CD4-positive, alpha-beta T cell treated with Interleukin-1 beta for 1 hour (primary cell): ENCODE results near the gene TRAPPC4.
A peak's percentile ranks its signal among the peaks of the same experiment; 100 is the strongest.
"Not testable (repeated sequence)": the region's sequence is repeated elsewhere in the genome, so short reads cannot be mapped to it uniquely, and the experiment has no call there.

Experiments
- DNase-seq, 2 donors: peaks; one replicate each; pipeline ENCODE4 v3.0.0-alpha.2; 2020 to 2022

The TRAPPC4 gene

DNA sequence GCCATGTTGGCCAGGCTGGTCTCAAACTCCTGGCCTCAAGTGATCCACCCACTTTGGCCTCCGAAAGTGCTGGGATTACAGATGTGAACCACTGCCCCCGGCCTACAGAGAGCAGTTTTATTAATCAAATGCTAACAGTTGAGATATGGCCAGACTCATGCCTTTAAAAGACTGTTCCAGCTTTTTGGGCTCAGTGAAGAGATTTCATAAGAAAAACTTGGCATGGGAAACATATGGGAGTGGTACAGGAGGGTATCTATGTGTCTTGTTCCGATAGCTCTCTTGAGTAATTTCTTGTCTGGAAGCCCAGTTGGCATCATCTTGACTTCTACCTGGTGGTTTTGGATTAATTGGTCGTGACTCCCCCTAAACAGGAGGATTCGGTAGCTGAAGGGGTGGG, 20.3 kb downstream of the TRAPPC4 start:
- DNase-seq = no peak

DNA sequence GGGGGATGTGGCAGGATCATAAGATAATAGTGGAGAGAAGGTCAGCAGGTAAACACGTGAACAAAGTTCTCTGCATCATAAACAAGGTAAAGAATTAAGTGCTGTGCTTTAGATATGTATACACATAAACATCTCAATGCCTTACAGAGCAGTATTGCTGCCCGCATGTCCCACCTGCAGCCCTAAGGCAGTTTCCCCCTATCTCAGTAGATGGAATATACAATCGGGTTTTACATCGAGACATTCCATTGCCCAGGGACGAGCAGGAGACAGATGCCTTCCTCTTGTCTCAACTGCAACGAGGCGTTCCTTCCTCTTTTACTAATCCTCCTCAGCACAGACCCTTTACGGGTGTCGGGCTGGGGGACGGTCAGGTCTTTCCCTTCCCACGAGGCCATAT, 20.9 kb downstream of the TRAPPC4 start:
- not testable (repeated sequence) for DNase-seq

DNA sequence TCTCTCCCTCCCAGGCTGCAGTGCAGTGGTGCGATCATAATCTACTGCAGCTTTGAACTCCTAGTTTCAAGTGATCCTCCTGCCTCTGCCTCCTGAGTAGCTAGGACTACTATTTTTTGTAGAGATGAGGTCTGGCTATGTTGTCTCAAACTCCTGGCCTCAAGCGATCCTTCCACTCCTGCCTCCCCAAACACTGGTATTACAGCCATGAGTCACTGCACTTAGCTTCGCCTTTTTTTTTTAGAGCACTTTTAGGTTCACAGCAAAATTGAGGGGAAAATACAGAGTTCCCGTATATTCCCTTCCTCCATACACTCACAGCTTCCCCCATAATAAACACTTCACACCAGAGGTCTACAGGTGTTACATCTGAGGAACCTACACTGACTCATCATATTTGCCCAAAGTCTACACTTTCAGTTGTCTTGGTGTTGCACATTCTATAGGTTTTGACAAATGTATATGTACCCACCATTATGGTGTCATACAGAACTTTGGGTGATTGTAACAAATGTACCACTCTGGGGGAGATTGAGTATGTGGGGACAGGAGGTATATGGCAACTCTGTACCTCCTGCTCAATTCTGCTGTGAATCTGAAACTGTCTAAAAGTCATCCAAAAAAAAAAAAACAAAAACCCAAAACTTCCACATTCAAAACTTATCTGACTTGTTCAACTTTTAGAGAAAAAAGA, 23.4 kb downstream of the TRAPPC4 start:
- DNase-seq = no peak

DNA sequence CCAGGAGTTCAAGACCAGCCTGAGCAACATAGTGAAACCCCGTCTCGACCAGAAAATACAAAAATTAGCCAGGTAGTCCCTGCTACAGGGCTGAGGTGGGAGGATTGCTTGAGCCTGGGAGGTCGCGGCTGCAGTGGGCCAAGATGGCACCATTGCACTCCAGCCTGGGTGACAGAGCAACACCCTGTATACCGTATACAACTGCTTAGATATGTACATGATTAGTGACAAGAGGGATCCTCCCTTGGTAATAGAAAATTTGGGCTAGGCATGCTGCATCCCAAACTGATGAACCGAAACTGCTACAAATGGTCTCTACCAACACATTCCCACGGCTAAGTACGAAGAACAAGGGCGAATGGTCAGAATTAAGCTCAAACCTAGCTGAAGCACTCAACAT, 24.4 kb downstream of the TRAPPC4 start:
- no peak for DNase-seq

DNA sequence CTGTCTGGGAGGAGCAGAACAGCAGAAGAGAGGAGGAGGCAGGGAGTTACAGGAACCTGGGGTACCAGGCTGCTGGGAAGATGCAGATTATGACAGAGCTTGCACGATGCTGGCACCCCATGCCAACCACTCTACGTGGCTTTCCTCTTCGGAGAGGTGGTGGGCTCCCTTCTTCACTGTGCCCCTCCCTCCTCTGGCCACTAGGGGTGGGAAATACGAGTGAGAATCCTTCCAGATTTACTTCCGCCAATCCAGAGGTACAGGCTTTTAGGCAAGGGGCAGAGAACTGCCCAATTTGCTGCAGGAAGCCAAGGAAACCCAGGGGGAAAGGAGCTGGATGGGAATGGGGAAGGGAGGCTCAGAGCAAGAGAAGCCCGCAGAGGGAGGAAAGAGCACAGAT, 26.1 kb downstream of the TRAPPC4 start:
- DNase-seq = no peak

DNA sequence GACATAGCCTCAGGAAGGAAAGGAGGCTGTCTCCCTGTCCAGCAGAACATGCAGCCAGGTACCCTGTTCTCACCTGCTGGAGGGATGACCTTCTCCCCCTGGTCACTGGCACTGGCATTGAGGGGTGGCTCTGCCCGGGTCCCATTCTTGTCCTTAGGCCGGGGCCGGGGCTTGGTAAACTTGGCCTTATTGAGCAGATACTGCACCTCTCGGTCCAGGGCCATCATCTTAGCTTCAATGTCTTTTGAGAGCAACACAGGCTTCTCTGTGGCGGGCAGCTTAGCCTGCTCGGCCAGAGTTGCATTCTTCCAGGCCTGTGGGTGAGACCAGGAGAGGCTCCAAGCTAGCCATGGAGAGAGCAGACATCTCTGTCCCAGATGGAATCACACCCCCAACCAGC, 27.9 kb downstream of the TRAPPC4 start:
- DNase-seq = no peak

DNA sequence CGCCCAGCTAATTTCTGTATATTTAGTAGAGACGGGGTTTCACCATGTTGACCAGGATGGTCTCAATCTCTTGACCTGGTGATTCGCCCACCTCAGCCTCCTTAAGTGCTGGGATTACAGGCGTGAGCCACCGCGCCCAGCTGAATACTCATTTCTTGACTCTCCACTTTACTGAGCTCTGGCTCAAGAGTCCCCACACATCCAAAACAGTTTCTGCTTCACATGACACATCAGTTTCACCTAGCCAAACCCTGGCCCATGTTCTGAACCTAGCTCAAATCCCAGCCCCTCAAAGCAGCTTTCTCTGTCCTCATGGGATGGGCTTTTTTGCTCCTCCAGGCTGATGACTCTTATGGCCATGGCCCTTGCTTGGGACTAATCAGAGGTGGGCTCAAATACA, 28.6 kb downstream of the TRAPPC4 start:
- no peak for DNase-seq

DNA sequence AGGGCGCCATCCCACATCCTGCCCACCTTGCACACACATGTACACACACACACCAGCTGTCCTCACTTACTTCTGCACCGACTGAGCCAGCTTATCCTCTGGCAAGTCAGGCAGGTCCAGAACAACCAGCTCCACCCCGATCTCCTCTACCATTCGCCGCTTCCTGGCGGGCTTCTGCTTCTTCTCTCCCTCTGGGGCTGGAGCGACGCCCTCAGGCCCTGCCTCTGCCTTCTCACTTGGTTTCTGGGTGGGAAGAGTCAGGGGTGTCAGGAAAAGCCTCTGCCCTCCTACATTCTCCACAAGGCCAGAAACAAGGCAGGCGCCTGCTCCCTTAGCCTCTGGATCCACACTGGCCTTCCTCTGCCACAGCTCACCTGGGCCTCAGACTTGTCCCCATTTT, 30.1 kb downstream of the TRAPPC4 start:
- no peak for DNase-seq

DNA sequence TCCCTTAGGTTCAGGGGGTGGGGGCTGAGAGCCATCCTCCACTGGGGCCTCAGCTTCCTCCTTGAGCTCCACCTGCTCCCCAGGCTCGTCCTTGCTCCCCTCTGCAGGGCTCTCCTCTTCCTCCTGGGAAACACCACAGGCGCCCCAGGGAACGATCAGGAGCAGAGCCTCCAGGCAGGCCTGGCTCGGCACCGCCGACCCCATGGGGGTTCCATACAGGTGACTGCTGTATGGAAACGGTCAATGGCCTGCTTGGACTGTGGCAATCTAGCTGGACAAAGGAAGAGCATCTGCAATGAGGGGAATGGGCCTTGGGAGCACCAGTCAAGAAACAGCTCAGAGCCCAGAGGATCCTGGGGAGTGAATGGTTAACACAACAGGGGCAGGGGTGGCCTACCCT, 30.5 kb downstream of the TRAPPC4 start:
- no peak for DNase-seq

DNA sequence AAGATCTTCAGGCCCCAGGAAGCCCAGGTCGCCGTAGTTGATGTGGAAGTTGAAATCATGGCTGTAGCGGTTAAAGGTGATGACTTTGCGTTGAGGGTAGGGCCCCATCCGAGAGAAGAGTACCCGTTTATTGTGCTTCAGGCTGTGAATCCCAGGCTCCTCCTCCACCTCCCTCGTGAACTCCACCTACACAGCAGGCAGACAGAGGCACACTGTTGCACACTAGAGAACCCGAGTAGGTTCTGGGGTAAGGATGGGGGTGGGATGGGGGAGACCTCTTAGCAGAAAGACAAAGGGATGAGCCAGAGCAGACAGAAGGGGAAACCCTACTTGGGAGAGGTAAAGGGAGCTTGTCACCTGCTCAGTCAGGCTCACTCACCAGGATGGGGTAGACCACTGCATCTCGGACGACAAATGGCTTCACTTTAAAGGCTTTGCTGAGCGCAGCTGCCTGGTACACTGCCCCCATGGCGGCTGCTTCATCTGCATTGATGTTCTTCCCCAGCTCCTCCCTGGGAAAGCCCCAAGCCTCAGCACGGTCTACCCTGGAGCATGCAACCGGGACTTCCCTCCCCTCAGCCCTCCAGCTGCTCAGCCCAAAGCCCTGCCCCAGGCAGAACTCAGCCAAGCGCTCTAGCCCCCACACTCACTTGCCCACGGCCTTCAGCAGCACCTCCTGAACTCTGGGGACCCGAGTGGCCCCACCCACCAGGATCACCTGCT, 33.0 kb downstream of the TRAPPC4 start:
- DNase-seq = peak; percentile 23 to 35

DNA sequence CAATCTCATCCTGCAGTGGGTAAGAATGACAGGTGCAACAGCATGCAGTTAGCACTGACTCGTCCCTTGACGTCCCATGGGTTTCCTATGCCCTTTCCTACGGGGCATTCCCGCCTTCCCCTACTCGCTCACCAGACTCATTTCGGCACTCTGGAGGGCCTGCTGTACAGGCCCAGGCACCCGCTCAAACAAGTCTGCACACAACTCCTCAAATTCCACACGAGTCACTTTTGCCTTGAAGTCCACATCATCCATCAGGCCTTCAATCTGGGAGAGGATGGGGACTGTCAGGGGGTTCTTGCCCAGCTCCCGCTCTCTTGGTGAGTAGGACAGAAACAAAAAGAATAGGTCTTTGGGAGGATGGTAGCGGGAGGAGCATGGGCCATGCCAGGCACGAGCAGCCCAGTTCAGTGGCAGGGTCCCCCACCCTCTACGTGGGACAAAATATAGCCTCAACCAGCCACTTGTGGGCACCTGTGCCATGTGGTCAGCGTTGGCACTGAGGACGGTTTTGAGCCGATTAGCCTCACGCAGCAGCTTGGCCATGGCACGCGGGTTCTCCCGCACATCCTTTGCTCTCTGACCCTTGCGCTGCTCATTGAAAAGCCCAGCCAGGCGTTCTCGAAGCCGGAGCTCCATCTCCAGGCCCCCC, 33.7 kb downstream of the TRAPPC4 start:
- no peak for DNase-seq

DNA sequence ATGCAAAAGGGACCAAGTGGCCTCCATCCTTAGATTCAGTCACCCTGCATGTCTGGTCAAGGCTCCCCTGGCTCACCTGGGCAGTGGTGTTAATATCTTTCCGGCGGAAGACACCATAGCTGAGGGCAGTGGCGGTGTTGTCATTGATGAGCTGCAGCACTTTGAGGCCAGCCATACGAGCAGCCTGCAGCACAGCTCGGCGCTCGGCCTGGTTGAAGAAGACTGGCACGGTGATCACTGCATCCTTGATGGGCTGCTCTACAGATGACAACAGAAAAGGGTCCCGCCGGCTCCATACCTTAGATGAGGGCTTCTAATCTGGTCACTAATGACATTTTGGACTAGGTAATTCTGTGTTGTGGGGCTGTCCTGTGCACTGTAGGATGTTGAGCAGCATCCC, 35.9 kb downstream of the TRAPPC4 start:
- no peak for DNase-seq

DNA sequence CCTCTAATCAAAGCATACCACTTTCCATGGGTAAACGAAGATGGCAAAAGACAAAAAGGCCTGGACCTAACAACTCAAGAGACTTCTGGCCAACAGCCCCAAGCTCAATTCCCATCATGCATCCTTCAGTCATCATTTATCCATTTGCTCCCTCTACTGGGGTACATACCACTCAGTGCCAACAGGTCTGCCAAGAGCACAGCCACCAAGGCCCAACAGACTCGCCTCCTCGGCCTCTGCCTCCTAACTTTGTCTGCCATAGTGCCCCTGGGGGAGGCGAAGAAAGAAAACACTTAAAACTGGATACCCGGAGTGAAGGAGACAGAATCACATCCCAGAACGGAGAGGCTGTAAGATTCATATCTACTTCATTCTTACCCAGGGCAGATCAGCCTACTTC, 37.3 kb downstream of the TRAPPC4 start:
- DNase-seq = no peak

DNA sequence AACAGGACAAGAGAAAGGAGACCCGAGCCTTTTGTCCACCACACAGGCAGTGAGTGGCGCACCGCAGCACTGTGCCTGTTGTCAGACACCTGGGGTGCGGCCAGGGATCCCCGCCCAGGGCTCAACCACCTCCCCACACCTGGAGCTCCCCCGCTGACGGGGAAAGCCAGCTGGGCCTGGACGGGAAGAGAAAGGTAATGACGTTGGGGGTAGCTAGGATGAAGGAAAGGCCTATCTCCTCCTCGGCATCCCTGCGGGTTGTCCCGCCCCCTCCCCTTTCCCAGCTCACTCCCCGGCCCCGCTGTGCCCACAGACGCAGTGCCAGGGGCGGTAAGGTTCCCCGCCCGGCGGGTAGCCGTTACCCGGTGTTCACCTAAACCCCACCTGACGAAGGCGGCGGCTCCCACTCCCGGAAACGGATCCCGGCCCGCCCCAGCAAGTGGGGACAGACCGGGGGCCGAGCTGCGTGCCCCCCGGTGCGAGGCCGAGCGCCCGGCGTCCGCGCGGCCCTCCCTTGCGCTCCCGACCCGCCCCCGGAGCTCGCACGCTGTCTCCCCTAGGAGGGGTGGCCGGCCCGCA, 37.9 kb downstream of the TRAPPC4 start:
- DNase-seq = peak; percentile 59 to 67

DNA sequence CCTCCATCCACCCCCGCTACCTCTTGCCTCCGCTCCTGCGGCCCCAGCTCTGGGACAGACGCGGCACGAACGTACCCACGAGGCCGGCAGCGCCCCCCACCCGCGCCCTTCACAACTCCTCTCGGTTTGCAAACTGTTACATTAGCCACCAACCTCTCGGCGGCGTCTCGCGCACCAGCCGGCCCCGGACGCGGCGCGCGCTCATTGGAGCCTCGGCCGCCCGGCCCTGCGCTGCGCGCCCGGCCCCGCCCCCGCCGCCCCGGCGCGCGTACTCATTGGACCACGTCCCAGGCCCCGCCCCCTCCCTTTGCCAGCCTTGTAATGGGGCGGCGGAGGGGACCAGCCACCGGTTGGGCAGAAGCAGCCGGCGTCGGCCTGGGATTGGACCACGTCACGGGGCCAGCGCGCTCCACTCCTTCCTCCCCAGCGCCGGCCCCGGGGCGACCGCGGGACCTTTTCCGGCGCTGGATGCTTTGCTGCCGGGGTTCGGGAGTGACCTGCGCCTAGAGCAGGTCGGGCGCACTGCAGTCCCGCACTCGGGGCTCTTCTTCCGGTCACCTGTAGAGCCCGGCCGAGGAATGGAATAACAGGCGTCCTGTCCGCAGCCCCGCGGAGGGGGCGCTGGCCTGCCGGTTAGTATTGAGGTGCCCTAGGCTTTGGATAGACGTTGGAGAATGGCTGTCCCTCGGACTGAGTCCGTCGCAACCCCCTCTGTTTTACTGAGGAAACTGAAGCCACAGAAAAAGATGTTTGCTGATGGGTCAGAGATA, 38.6 kb downstream of the TRAPPC4 start, which contains the start of gene HYOU1:
TSS of gene HYOU1 (minus strand) at position 206 of the 770 bp plus-strand sequence. CDS start 1,045 bp downstream, outside the sequence.
- DNase-seq = peak; percentile 98

DNA sequence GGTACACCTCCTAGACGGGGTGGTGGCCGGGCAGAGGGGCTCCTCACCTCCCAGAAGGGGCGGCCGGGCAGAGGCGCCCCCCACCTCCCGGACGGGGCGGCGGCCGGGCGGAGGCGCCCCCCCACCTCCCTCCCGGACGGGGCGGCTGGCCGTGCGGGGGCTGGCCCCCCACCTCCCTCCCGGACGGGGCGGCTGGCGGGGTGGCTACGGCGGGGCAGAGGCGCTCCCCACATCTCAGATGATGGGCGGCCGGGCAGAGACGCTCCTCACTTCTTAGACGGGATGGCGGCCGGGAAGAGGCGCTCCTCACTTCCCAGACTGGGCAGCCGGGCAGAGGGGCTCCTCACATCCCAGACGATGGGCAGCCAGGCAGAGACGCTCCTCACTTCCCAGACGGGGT, 40.6 kb downstream of the TRAPPC4 start:
- DNase-seq = not testable (repeated sequence)

DNA sequence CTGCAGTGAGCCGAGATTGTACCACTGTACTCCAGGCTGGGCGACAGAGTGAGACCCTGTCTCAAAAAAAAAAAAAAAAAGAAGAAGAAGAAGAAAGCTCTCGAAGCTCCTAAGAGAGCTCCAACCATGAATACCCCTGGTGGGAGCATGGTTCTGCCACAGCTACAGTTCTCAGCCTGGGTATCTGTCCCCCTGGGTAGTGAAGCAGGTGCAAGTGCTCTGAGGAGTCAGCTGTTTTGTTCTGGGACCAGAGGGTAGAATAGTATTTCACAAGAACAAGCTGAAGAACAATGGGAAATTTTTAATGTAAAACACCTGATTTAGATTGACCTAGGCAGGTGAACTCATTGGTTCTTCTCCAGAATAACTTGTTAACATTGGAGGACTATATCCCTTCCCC, 42.7 kb downstream of the TRAPPC4 start:
- no peak for DNase-seq

DNA sequence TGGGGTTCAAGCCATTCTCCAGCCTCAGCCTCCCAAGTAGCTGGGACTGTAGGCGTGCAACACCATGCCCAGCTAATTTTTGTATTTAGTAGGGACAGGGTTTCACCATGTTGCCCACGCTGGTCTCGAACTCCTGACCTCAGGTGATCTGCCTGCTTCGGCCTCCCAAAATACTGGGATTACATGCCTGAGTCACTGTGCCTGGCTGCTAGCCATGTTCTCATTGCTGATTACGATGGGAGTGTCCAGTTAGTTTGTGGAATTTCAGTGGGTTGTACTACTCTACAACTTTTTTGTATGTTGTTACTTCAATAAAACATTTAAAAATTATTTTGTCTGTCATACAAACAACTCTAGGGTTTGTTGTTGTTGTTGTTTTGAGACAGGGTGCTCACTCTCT, 44.2 kb downstream of the TRAPPC4 start:
- DNase-seq = no peak

DNA sequence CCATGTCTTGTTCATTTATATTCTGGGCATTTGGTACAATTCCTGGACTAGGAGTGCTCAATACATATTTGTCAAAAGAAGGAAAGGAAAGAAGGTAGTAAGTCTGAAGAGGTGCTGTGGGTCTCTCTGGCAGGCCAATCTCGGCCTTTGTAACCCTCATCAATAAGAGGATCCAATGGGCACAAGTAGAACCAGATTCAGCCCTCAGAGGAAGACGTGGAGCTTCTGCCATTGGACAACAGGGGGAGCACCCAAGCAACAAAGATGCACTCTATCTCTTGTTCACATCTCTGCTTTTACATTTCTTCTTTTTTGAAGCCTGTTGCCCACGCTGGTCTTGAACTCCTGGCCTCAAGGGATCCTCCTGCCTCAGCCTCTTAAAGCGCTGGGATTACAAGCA, 46.8 kb downstream of the TRAPPC4 start:
- DNase-seq = peak; percentile 54 to 68

DNA sequence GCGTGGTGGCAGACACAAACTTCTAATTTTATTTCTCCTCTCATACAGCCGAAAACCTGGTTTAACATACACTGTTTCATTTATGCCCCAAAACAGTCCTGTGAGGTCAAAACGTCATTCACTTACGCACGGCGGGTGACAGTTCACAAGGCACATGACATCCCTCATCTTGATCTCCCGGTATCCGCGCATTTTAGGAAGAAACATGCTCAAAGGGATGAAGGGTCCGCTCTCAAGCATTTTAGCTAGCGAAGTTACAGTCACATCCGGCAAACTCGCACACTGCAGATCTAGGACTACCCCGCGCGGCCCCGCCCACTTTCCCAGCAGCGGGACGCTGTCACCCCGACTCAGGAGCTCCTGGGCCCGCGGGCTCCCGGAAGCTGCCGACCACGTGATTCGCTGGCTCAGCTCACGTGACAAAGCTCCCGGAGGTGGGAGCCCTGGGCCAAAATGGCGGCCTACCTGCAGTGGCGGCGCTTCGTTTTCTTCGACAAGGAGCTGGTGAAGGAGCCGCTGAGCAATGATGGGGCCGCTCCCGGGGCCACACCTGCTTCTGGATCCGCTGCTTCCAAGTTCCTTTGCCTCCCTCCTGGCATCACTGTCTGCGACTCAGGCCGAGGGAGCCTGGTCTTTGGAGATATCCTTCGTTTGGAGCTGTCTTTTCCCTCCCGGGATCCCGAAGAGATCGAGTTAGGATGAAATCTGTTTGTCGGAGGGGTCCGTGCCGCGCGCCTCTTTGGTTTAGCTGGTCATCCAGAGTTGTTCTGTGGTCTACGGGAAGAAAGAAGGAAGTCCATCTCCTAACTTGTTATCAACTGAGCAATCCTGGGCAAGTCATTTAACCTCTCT, 49.0 kb downstream of the TRAPPC4 start, which contains the start of gene VPS11:
TSS of gene VPS11 (plus strand) at position 448 of the 852 bp plus-strand sequence. CDS start at position 454, 6 bp downstream.
- DNase-seq = peak; percentile 97
